ENCODE data around the gene CREB5.

DNA sequence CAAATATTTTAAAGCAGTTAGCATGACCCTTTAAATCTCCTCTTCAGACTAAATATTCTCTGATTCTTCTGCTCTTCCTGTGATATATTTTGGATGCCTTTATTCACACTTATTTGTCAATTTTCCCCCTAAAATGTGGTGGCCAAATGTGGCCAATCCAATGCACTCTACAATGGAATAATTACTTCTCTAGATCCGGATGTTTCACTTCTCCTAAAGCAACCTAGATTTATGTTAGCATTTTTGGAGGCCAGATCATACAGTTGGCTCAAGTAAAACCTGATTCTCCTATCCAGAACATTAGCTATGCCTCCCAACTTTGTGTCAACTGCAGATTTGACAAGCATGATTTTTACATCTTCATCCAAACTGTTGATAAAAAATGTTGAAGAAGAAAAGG is 153.7 kb downstream of the CREB5 start:
- TF ChIP-seq POLR2A (IDR thresholded peaks at IDR 0.05), result no peak
- TF ChIP-seq, protein P1, sequence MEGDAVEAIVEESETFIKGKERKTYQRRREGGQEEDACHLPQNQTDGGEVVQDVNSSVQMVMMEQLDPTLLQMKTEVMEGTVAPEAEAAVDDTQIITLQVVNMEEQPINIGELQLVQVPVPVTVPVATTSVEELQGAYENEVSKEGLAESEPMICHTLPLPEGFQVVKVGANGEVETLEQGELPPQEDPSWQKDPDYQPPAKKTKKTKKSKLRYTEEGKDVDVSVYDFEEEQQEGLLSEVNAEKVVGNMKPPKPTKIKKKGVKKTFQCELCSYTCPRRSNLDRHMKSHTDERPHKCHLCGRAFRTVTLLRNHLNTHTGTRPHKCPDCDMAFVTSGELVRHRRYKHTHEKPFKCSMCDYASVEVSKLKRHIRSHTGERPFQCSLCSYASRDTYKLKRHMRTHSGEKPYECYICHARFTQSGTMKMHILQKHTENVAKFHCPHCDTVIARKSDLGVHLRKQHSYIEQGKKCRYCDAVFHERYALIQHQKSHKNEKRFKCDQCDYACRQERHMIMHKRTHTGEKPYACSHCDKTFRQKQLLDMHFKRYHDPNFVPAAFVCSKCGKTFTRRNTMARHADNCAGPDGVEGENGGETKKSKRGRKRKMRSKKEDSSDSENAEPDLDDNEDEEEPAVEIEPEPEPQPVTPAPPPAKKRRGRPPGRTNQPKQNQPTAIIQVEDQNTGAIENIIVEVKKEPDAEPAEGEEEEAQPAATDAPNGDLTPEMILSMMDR (IDR thresholded peaks at IDR 0.05), result no peak
